HG03558 (cell line): ENCODE data around the gene FARS2.
"Not testable (repeated sequence)": the region's sequence is repeated elsewhere in the genome, so short reads cannot be mapped to it uniquely, and the experiment has no call there.

Experiments
- ATAC-seq: cut with Tn5 transposase; IDR thresholded peaks from one replicate; pipeline ENCODE4 v1.9.1; 2021; ENCODE audit warnings: moderate number of reproducible peaks; ENCODE audit not compliant: unreplicated experiment; ENCODE audit errors: extremely low read depth

FARS2 gene

GRCh38 chr6:5786969-5787720 lies 525.8 kb downstream of the FARS2 start:
- ATAC-seq: no peak

- not testable (repeated sequence) for ATAC-seq
Measured at GRCh38 chr6:5789426-5789825, 528.1 kb downstream of the FARS2 start.

- ATAC-seq: not testable (repeated sequence)
Measured at GRCh38 chr6:5796555-5796954, 535.2 kb downstream of the FARS2 start.

GRCh38 chr6:5806406-5806805 lies 545.1 kb downstream of the FARS2 start:
- ATAC-seq: not testable (repeated sequence)

GRCh38 chr6:5809450-5809849 lies 548.1 kb downstream of the FARS2 start:
- ATAC-seq: no peak

GRCh38 chr6:5811997-5812396 lies 550.7 kb downstream of the FARS2 start:
- ATAC-seq: no peak

GRCh38 chr6:5813625-5814027 lies 552.3 kb downstream of the FARS2 start:
- ATAC-seq: peak; percentile 79

- no peak for ATAC-seq
Measured at GRCh38 chr6:5814116-5814515, 552.8 kb downstream of the FARS2 start.

GRCh38 chr6:5814901-5815300 lies 553.6 kb downstream of the FARS2 start:
- ATAC-seq: no peak

GRCh38 chr6:5817869-5818268 lies 556.6 kb downstream of the FARS2 start:
- no peak for ATAC-seq

- ATAC-seq: no peak
Measured at GRCh38 chr6:5818959-5819358, 557.6 kb downstream of the FARS2 start.
